Tibial nerve (tissue), 3 donors: ENCODE data around the gene DGKI.

ENCODE experiments used
- POLR2A ChIP-seq, 2 donors: fragments of 450-650 bp; IDR thresholded peaks; one replicate each; pipeline ENCODE4 v1.6.1; 2017; ENCODE audit warnings: antibody characterized with exemption in 2 of 2, mild to moderate bottlenecking in 2 of 2, moderate library complexity in 2 of 2
- TF ChIP-seq, protein P1 (sequence below), 5 experiments: fragments of 200-600 bp in 3 of 5; fragments of 450-650 bp in 2 of 5; sonication (generic) in 3 of 5; IDR thresholded peaks; one replicate each; pipeline ENCODE4 v1.5.1; 2016 to 2019; ENCODE audit warnings: antibody characterized with exemption in 5 of 5, mild to moderate bottlenecking in 3 of 5, moderate library complexity in 2 of 5

DNA sequence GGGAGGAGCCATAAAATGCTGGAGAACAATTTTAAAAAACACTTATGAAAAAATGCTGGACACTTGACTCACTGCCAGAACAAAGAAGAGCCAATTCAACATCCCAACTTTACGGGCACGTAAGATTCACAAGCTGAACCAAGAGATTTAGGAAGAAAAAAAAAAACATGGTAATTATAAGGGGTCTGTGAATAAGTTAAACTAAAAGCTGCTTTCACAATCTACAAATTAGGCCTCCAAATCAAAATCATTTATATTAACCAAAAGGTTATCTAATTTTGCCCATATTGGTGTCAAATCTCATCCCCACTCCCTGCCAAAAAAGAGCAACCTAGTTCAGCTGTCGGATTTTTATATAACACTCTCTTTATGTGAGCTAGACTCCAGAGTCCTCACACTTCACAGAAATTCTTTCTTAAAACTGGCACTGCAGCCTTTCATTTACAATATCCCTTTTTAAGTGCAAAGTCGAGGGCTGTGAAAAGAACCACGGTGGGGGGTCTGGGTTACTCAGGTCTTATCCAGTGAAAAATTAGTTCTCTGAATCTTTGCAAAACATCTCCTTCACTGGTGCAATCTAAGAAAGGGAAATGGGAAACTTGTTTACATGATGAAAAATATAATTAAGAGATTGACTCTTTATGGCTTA is 30.4 kb upstream of the DGKI start:
- TF ChIP-seq POLR2A (IDR thresholded peaks at IDR 0.05): no peak
- TF ChIP-seq, protein P1, sequence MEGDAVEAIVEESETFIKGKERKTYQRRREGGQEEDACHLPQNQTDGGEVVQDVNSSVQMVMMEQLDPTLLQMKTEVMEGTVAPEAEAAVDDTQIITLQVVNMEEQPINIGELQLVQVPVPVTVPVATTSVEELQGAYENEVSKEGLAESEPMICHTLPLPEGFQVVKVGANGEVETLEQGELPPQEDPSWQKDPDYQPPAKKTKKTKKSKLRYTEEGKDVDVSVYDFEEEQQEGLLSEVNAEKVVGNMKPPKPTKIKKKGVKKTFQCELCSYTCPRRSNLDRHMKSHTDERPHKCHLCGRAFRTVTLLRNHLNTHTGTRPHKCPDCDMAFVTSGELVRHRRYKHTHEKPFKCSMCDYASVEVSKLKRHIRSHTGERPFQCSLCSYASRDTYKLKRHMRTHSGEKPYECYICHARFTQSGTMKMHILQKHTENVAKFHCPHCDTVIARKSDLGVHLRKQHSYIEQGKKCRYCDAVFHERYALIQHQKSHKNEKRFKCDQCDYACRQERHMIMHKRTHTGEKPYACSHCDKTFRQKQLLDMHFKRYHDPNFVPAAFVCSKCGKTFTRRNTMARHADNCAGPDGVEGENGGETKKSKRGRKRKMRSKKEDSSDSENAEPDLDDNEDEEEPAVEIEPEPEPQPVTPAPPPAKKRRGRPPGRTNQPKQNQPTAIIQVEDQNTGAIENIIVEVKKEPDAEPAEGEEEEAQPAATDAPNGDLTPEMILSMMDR (IDR thresholded peaks at IDR 0.05): no peak
